B cell (primary cell): ENCODE results near the gene DGKQ. TPM values are rescaled to one million over a fixed set of nuclear protein-coding genes. Genes with fewer than 3 reads are reported as not detected.

Experiments
- ATAC-seq: fragments of 200-7000 bp; cut with Tn5 transposase; one replicate; pipeline ENCODE4 v1.10.0; 2021; ENCODE audit warnings: low read depth, mild to moderate bottlenecking, moderate number of reproducible peaks, moderate library complexity
- CTCF ChIA-PET: fragments of 350-600 bp; sonication (Branson Sonifier 250); formaldehyde crosslinking; loops from one replicate; lab custom pipeline; 2021; ENCODE audit warnings: antibody characterized with exemption, inconsistent platforms; lab: Charles Lee
- POLR2A ChIA-PET: fragments of 350-600 bp; sonication (Branson Sonifier 250); formaldehyde crosslinking; loops from one replicate; lab custom pipeline; 2021; ENCODE audit warnings: antibody characterized with exemption; lab: Charles Lee
- DNase-seq: peaks from one replicate; pipeline ENCODE4 v3.0.0; 2013
- H2AFZ ChIP-seq: 2 replicates; pipeline ENCODE4 v1.6.1; 2012; ENCODE audit warnings: mild to moderate bottlenecking, low read depth, low read length; ENCODE audit not compliant: insufficient read depth, poor library complexity, severe bottlenecking
- H3K27ac ChIP-seq, 2 donors: 1 replicate in 1 of 2; 2 replicates in 1 of 2; pipeline ENCODE4 v1.5.1; 2012 to 2013; ENCODE audit warnings: low read length in 2 of 2, mild to moderate bottlenecking in 2 of 2, moderate library complexity in 1 of 2
- H3K27me3 ChIP-seq, 4 experiments: fragments of 200-600 bp in 1 of 4; sonication (generic) in 1 of 4; replicated peaks in 1 of 4; 1 replicate in 2 of 4; 2 replicates in 2 of 4; pipeline versions ENCODE4 v1.6.1 to v1.7.0; 2013 to 2016; ENCODE audit warnings: low read length in 3 of 4, mild to moderate bottlenecking in 2 of 4, mixed read lengths in 1 of 4, moderate library complexity in 1 of 4; ENCODE audit not compliant: insufficient read depth in 4 of 4, control insufficient read depth in 3 of 4; ENCODE audit errors: control extremely low read depth in 1 of 4
- H3K36me3 ChIP-seq, 2 experiments: replicated peaks in 1 of 2; 1 replicate in 1 of 2; 2 replicates in 1 of 2; pipeline versions ENCODE4 v1.6.1 to v1.7.1; 2013; ENCODE audit warnings: low read length in 1 of 2; ENCODE audit not compliant: insufficient read depth in 2 of 2, control insufficient read depth in 1 of 2; ENCODE audit errors: control extremely low read depth in 1 of 2, extremely low read depth in 1 of 2
- H3K4me1 ChIP-seq, 2 donors: fragments of 200-600 bp in 1 of 2; sonication (generic) in 1 of 2; 1 replicate in 1 of 2; 2 replicates in 1 of 2; pipeline versions ENCODE4 v1.5.1 to v1.6.1; 2013 to 2017; ENCODE audit warnings: low read length in 2 of 2; ENCODE audit not compliant: control insufficient read depth in 2 of 2, insufficient read depth in 2 of 2
- H3K4me2 ChIP-seq: replicated peaks from 2 replicates; pipeline ENCODE3; 2012; ENCODE audit warnings: mild to moderate bottlenecking, low read depth, low read length; ENCODE audit not compliant: poor library complexity, severe bottlenecking
- H3K4me3 ChIP-seq, 5 experiments: fragments of 200-600 bp in 1 of 5; sonication (generic) in 1 of 5; 1 replicate in 3 of 5; 2 replicates in 2 of 5; pipeline versions ENCODE4 v1.5.1 to v1.7.0; 2011 to 2016; ENCODE audit warnings: low read length in 4 of 5, mild to moderate bottlenecking in 4 of 5, low read depth in 2 of 5, control low read depth in 1 of 5, moderate library complexity in 1 of 5; ENCODE audit not compliant: insufficient read depth in 1 of 5; ENCODE audit errors: control extremely low read depth in 1 of 5, extremely low read depth in 1 of 5
- H3K79me2 ChIP-seq: fragments of 200-600 bp; sonication (generic); one replicate; pipeline ENCODE4 v1.6.0; 2016; ENCODE audit warnings: low read length; ENCODE audit not compliant: control insufficient read depth, insufficient read depth
- H3K9ac ChIP-seq: fragments of 200-600 bp; sonication (generic); 2 replicates; pipeline ENCODE4 v1.6.1; 2017; ENCODE audit warnings: mild to moderate bottlenecking, low read length, moderate library complexity
- H3K9me3 ChIP-seq, 3 donors: one replicate each; pipeline versions ENCODE4 v1.6.1 to v1.7.1; 2013; ENCODE audit warnings: low read length in 2 of 3; ENCODE audit not compliant: control insufficient read depth in 2 of 3, insufficient read depth in 1 of 3; ENCODE audit errors: control extremely low read depth in 1 of 3
- H4K20me1 ChIP-seq: 2 replicates; pipeline ENCODE4 v1.6.0; 2012; ENCODE audit warnings: mild to moderate bottlenecking, low read length; ENCODE audit not compliant: insufficient read depth, control insufficient read depth, poor library complexity, severe bottlenecking
- H3K27ac Mint-ChIP-seq: one replicate; pipeline ENCODE4 v1.8.0; 2021; ENCODE audit warnings: mixed read lengths
- H3K27me3 Mint-ChIP-seq: one replicate; pipeline ENCODE4 v1.8.0; 2021; ENCODE audit warnings: mixed read lengths
- H3K4me1 Mint-ChIP-seq: one replicate; pipeline ENCODE4 v1.8.0; 2021; ENCODE audit warnings: mixed read lengths
- H3K4me3 Mint-ChIP-seq: one replicate; pipeline ENCODE4 v1.8.0; 2021; ENCODE audit warnings: mixed read lengths
- H3K9me3 Mint-ChIP-seq: one replicate; pipeline ENCODE4 v1.8.0; 2022; ENCODE audit warnings: mixed read lengths; ENCODE audit not compliant: insufficient read depth
- CTCF ChIP-seq: fragments of 200-600 bp; IDR thresholded peaks from one replicate; pipeline ENCODE4 v1.8.0; 2022; ENCODE audit warnings: antibody characterized with exemption, mild to moderate bottlenecking
- EZH2 ChIP-seq: IDR thresholded peaks from 2 replicates; pipeline ENCODE4 v1.6.1; 2012; ENCODE audit warnings: borderline replicate concordance, low read depth, mild to moderate bottlenecking, moderate library complexity, low read length; ENCODE audit not compliant: insufficient read depth, poor library complexity, severe bottlenecking
- WGBS: methylation state at CpG from one replicate; pipeline ENCODE4 v1.1.5; 2013; ENCODE audit warnings: missing lambda C conversion rate; ENCODE audit not compliant: insufficient coverage; 5-methylcytosine and 5-hydroxymethylcytosine counted together
- intact Hi-C: fragments of 100-400 bp; cut with micrococcal nuclease; formaldehyde crosslinking; loops from one replicate; pipeline ENCODE4 v1.10.0; 2022
- polyA plus RNA-seq: library from polyadenylated mRNA; depleted of rRNA; stranded (reverse); fragments of >200 nt; gene quantifications from 2 replicates; pipeline ENCODE4 v1.2.3, GENCODE V29; 2012
- total RNA-seq, 2 donors: library from RNA; stranded (reverse); fragments of 120-200 nt in 1 of 2; gene quantifications; 1 replicate in 1 of 2; 2 replicates in 1 of 2; pipeline versions ENCODE4 v1.2.3 to v1.2.4, GENCODE V29; 2013 to 2022

Gene DGKQ
- total and polyA plus RNA-seq, 2 donors (not counting 1 experiment from before 2014, with no cell fraction given), result 22.6 to 30.4 TPM

GRCh38 chr4:1011022-1011665, 37.8 kb upstream of the DGKQ start, which contains the start of gene FGFRL1:
Gene FGFRL1, plus strand, starts transcription at chr4:1011626. Its CDS starts 860 bp downstream, at chr4:1012486.
- Histone ChIP-seq H2AFZ (peak within 1 kb of the TSS; percentile 92), H3K36me3 (no peaks in the 10 kb centered on the region), H3K9ac (peak within 1 kb of the TSS; percentile 83), H4K20me1 (no peaks in the 10 kb centered on the region), H3K27me3 (peaks cover 0 to 24% (median 12%) of the 10 kb centered on the region in 4 experiments), H3K9me3 (peaks cover 0 to 6% (median 0%) of the 10 kb centered on the region in 3 donors), H3K4me2 (peak within 1 kb of the TSS; percentile 100), H3K4me3 (peak within 1 kb of the TSS in 4 of 5 experiments; percentile 60 to 74 (median 66)), H3K4me1 (peaks cover 24 to 30% of the 10 kb centered on the region in 2 donors), H3K79me2 (no peaks in the 10 kb centered on the region), H3K27ac (peak within 1 kb of the TSS; percentile 36 to 38)
- TF ChIP-seq EZH2 (no peak), CTCF (no peak)
- peaks cover 3% of the 10 kb centered on the region for H3K9me3 Mint-ChIP-seq
- ATAC-seq (peak; percentile 63), DNase-seq (peak; percentile 92)
- ChIA-PET CTCF (interaction anchor here (0.6 to 1.6 kb wide), 3 partner anchors 62 to 257 kb away, joined by 3 to 5 read pairs (median 4); no protein-coding TSS in a partner anchor), POLR2A (interaction anchor here (0.6 to 2.0 kb wide), 3 partner anchors 9 to 24 kb away, joined by 3 to 13 read pairs (median 10); no protein-coding TSS in a partner anchor)
- H3K27ac Mint-ChIP-seq, result peak within 1 kb of the TSS; percentile 89
- H3K27me3 Mint-ChIP-seq, result peaks cover 29% of the 10 kb centered on the region
- WGBS, result under 1% methylated on average over 76 of the region's 89 CpGs
- intact Hi-C loops, result loop anchor here (1.0 to 2.0 kb wide), 3 partner anchors 15 to 336 kb away; partner anchors contain the start of genes IDUA and UVSSA
- H3K4me1 Mint-ChIP-seq, result peaks cover 20% of the 10 kb centered on the region
- H3K4me3 Mint-ChIP-seq, result peak within 1 kb of the TSS; percentile 91
